ENCODE measurements around the gene RABGAP1L. TPM values are rescaled to one million over a fixed set of nuclear protein-coding genes. Genes with fewer than 3 reads are reported as not detected.

The RABGAP1L gene
- polyA plus RNA-seq, 3 donors = 35.2 to 75.3 (median 63.3) TPM

DNA sequence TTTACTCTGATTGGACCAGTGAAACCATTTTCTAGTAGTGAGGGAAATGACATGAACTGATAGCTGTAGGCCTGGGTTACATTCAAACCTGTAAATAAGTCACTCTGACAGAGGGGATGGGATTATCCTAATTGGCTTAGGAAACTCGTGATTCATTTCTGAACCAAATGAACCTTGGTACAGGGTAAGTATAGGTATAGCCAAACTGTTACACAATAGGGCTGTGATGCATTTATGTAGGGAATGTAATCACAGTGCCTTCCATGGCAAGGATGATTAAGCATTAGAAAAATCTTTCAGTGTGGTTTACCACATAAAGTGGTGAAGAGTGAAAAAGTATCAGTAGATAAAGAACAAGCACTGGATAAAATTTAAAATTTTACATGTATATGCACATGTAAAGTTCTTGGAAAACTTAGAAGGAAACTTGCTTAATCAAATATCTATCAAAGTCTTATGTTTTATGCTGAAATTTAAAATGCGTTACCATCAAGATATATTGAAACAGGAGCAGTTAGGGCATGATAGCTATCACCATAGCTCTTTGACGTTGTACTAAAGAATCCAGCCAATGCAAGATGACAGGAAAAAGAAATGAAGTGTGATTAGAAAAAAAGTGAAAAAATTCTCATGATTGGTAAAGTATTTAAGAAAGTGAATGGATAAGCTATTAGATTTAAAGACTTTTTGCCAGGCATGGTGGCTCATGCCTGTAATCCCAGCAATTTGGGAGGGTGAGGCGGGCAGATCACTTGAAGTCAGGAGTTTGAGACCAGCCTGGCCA is 63.0 kb downstream of the RABGAP1L start:
- TF ChIP-seq, protein P1, sequence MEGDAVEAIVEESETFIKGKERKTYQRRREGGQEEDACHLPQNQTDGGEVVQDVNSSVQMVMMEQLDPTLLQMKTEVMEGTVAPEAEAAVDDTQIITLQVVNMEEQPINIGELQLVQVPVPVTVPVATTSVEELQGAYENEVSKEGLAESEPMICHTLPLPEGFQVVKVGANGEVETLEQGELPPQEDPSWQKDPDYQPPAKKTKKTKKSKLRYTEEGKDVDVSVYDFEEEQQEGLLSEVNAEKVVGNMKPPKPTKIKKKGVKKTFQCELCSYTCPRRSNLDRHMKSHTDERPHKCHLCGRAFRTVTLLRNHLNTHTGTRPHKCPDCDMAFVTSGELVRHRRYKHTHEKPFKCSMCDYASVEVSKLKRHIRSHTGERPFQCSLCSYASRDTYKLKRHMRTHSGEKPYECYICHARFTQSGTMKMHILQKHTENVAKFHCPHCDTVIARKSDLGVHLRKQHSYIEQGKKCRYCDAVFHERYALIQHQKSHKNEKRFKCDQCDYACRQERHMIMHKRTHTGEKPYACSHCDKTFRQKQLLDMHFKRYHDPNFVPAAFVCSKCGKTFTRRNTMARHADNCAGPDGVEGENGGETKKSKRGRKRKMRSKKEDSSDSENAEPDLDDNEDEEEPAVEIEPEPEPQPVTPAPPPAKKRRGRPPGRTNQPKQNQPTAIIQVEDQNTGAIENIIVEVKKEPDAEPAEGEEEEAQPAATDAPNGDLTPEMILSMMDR (IDR thresholded peaks at IDR 0.05) = no peak
- Mint-ChIP-seq H3K27ac (no peak overlapping the region), H3K27me3 (ENCODE audit: low read depth in 3 of 3) (no peaks in the 10 kb centered on the region), H3K36me3 (peaks cover 36 to 49% of the 10 kb centered on the region in 2 donors), H3K4me1 (peaks cover 2% of the 10 kb centered on the region), H3K4me3 (no peak overlapping the region), H3K9me3 (peaks cover 3 to 17% (median 10%) of the 10 kb centered on the region in 7 donors)
- DNase-seq = no peak
- Histone ChIP-seq H4K20me1 (ENCODE audit: insufficient read depth, low read length) (no peaks in the 10 kb centered on the region), H3K9ac (ENCODE audit: insufficient read depth, low read length, poor library complexity, severe bottlenecking) (no peak overlapping the region), H3K4me2 (replicated peaks; ENCODE audit: extremely low read depth, low read length, poor library complexity, severe bottlenecking) (no peak overlapping the region), H3K36me3 (replicated peaks in 1 of 2; ENCODE audit: control insufficient read depth in 1 of 2, insufficient read depth in 2 of 2, low read length in 2 of 2) (peaks cover 6 to 37% of the 10 kb centered on the region in 2 donors), H3K9me3 (replicated peaks in 1 of 2; ENCODE audit: control insufficient read depth in 1 of 2, insufficient read depth in 1 of 2, low read length in 2 of 2) (peaks cover 5 to 10% of the 10 kb centered on the region in 2 donors), H2AFZ (ENCODE audit: insufficient read depth, low read depth, low read length, poor library complexity, severe bottlenecking) (no peak overlapping the region), H3K79me2 (ENCODE audit: insufficient read depth, low read length) (peaks cover 3% of the 10 kb centered on the region), H3K27me3 (ENCODE audit: control insufficient read depth in 2 of 2, insufficient read depth in 2 of 2, low read length in 2 of 2) (no peaks in the 10 kb centered on the region), H3K27ac (ENCODE audit: low read depth in 1 of 2, low read length in 2 of 2) (no peak overlapping the region), H3K4me1 (ENCODE audit: control insufficient read depth in 1 of 2, insufficient read depth in 2 of 2, low read length in 2 of 2) (no peaks in the 10 kb centered on the region), H3K4me3 (replicated peaks in 1 of 3; ENCODE audit: low read depth in 2 of 3, low read length in 3 of 3) (no peak overlapping the region)
- WGBS (ENCODE audit: insufficient coverage) = 100% methylated on average over 1 of the region's 4 CpGs
- intact Hi-C loops (cut with micrococcal nuclease) = no loop called here

DNA sequence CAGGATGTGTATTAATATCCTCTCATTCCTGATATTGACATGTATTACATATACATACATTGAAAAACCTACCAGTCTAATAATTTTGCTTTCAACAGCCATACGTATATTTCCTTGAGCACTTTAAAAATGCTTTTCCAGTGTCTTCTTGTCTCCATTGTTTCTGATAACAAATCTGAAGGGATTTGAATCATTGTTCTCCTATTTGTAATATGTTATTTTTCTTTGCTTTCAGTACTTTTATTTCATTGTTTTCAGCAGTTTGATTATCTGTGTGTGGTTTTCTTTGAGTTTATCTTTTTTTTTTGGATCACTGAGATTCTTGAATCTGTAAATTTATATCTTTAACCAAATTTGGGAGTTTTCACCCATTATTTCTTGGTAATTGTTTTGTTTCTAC is 65.3 kb downstream of the RABGAP1L start:
- Histone ChIP-seq H3K9ac (ENCODE audit: insufficient read depth, low read length, poor library complexity, severe bottlenecking) (no peak overlapping the region), H3K79me2 (ENCODE audit: insufficient read depth, low read length) (no peaks in the 10 kb centered on the region), H3K9me3 (replicated peaks in 1 of 2; ENCODE audit: control insufficient read depth in 1 of 2, insufficient read depth in 1 of 2, low read length in 2 of 2) (peaks cover 5 to 10% of the 10 kb centered on the region in 2 donors), H4K20me1 (ENCODE audit: insufficient read depth, low read length) (no peaks in the 10 kb centered on the region), H3K27me3 (ENCODE audit: control insufficient read depth in 2 of 2, insufficient read depth in 2 of 2, low read length in 2 of 2) (no peaks in the 10 kb centered on the region), H3K27ac (ENCODE audit: low read depth in 1 of 2, low read length in 2 of 2) (no peak overlapping the region), H3K4me2 (replicated peaks; ENCODE audit: extremely low read depth, low read length, poor library complexity, severe bottlenecking) (no peak overlapping the region), H3K4me1 (ENCODE audit: control insufficient read depth in 1 of 2, insufficient read depth in 2 of 2, low read length in 2 of 2) (no peaks in the 10 kb centered on the region), H2AFZ (ENCODE audit: insufficient read depth, low read depth, low read length, poor library complexity, severe bottlenecking) (no peak overlapping the region), H3K4me3 (replicated peaks in 1 of 3; ENCODE audit: low read depth in 2 of 3, low read length in 3 of 3) (no peak overlapping the region), H3K36me3 (replicated peaks in 1 of 2; ENCODE audit: control insufficient read depth in 1 of 2, insufficient read depth in 2 of 2, low read length in 2 of 2) (peaks cover 6 to 37% of the 10 kb centered on the region in 2 donors)
- no peak for DNase-seq
- TF ChIP-seq, protein P1 (IDR thresholded peaks at IDR 0.05) = no peak
- Mint-ChIP-seq H3K9me3 (peaks cover 3 to 17% (median 10%) of the 10 kb centered on the region in 7 donors), H3K4me3 (no peak overlapping the region), H3K27me3 (ENCODE audit: low read depth in 3 of 3) (no peaks in the 10 kb centered on the region), H3K27ac (peak overlapping the region in 1 of 7 donors; percentile 72), H3K36me3 (peaks cover 43 to 58% of the 10 kb centered on the region in 2 donors), H3K4me1 (no peaks in the 10 kb centered on the region)
- intact Hi-C loops (cut with micrococcal nuclease) = no loop called here
- WGBS (ENCODE audit: insufficient coverage) = no CpG with 5 or more reads among the region's 1 CpG

All from CD14-positive monocyte (primary cell).